Measurements from ENCODE around the gene DHTKD1.

Gene DHTKD1

GRCh38 chr10:12068449-12069269 lies at the start of gene DHTKD1:
Gene DHTKD1, plus strand, starts transcription at chr10:12068954. Its CDS starts 80 bp downstream, at chr10:12069034.
- TF ChIP-seq CTCF (IDR thresholded peaks at IDR 0.05), result no peak
- DNase-seq (ENCODE audit: low spot score), result peak; percentile 99
- Histone ChIP-seq H3K27ac (peak within 1 kb of the TSS; percentile 72 to 92), H3K4me3 (peak within 1 kb of the TSS; percentile 100)

GRCh38 chr10:12019283-12019971 lies 49.3 kb upstream of the DHTKD1 start:
- TF ChIP-seq CTCF (IDR thresholded peaks at IDR 0.05), result no peak
- Histone ChIP-seq H3K27ac (no peak overlapping the region), H3K4me3 (no peak overlapping the region)
- DNase-seq (ENCODE audit: low spot score), result no peak

GRCh38 chr10:12020574-12020973 lies 48.2 kb upstream of the DHTKD1 start:
- TF ChIP-seq CTCF (IDR thresholded peaks at IDR 0.05), result no peak
- H3K4me3 ChIP-seq, result no peak overlapping the region
- DNase-seq (ENCODE audit: low spot score), result no peak
- no peak overlapping the region for H3K27ac ChIP-seq

- no peak for TF ChIP-seq CTCF (IDR thresholded peaks at IDR 0.05)
- Histone ChIP-seq H3K27ac (no peak overlapping the region), H3K4me3 (no peak overlapping the region)
- DNase-seq (ENCODE audit: low spot score), result no peak
These were observed 46.0 kb upstream of the DHTKD1 start for GRCh38 chr10:12022580-12023257.

- Histone ChIP-seq H3K4me3 (no peak overlapping the region), H3K27ac (no peak overlapping the region)
- no peak for DNase-seq (ENCODE audit: low spot score)
- no peak for TF ChIP-seq CTCF (IDR thresholded peaks at IDR 0.05)
These were observed 43.2 kb upstream of the DHTKD1 start for GRCh38 chr10:12025591-12025990.

GRCh38 chr10:12027539-12027938 lies 41.2 kb upstream of the DHTKD1 start:
- H3K27ac ChIP-seq, result no peak overlapping the region
- H3K4me3 ChIP-seq, result no peak overlapping the region
- DNase-seq (ENCODE audit: low spot score), result no peak
- TF ChIP-seq CTCF (IDR thresholded peaks at IDR 0.05), result no peak

Data from coronary artery (tissue), 2 donors.